HG02970 (cell line): ENCODE data around the gene ACVR1.
"Not testable (repeated sequence)": the region's sequence is repeated elsewhere in the genome, so short reads cannot be mapped to it uniquely, and the experiment has no call there.

Experiments used
- ATAC-seq: cut with Tn5 transposase; IDR thresholded peaks from one replicate; pipeline ENCODE4 v1.9.1; 2021; ENCODE audit warnings: mild to moderate bottlenecking, moderate library complexity, moderate number of reproducible peaks; ENCODE audit not compliant: unreplicated experiment, low FRiP score

ACVR1 gene

GRCh38 chr2:157771234-157771633 is 104.9 kb downstream of the ACVR1 start:
- ATAC-seq: no peak

- no peak for ATAC-seq
Measured at GRCh38 chr2:157769856-157770255, 106.3 kb downstream of the ACVR1 start.

DNA sequence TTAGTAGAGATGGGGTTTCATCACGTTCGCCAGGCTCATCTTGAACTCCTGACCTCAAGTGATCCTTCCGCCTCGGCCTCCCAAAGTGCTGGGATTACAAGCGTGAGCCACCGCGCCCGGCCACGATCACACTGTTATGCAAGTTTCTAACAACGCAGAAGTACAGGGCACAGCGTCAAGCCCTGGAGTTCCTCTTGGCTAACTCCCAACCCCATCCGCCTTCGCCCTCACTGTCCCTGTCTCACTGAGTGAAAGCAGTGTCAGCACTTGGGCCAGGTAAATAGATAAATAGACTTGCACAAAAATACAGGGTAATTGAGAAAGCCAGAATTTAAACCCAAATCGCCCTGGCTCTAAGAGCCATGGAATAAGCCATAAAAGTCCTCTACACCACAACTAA is 111.7 kb downstream of the ACVR1 start:
- no peak for ATAC-seq

- no peak for ATAC-seq
Measured at GRCh38 chr2:157761520-157761919, 114.6 kb downstream of the ACVR1 start.

- no peak for ATAC-seq
Measured at GRCh38 chr2:157760949-157761348, 115.2 kb downstream of the ACVR1 start.

GRCh38 chr2:157759855-157760254 is 116.3 kb downstream of the ACVR1 start:
- ATAC-seq: no peak

DNA sequence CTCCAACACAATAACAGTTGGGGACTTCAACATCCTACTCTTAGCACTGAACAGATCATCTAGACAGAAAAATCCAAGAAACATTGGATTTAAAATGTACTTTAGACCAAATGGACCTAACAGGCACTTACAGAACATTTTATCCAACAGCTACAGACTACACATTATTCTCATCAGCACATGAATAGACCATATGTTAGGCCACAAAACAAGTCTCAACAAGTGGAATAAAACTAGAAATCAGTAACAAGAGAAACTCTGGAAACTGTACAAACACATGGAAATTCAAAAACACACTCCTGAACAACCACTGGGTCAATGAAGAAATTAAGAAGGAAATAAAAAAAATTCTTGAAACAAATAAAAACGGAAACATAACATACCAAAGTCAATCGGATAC is 117.5 kb downstream of the ACVR1 start:
- ATAC-seq: no peak

DNA sequence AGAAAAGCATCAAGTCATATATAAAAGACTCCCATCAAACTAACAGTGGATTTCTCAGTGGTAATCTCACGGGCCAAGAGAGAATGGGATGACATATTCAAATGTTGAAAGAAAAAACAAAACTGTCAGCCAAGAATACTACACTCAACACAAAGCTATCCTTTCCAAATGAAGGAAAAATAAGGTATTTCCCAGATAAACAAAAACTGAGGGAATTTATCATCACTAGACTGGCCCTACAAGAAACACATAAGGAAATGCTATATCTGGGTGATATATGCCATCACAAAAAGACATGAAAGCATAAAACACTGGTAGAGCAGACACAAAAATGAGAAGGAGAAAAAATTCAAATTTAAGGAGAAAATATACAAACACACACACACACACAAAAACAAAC is 118.6 kb downstream of the ACVR1 start:
- no peak for ATAC-seq

GRCh38 chr2:157756447-157756846 is 119.7 kb downstream of the ACVR1 start:
- not testable (repeated sequence) for ATAC-seq

DNA sequence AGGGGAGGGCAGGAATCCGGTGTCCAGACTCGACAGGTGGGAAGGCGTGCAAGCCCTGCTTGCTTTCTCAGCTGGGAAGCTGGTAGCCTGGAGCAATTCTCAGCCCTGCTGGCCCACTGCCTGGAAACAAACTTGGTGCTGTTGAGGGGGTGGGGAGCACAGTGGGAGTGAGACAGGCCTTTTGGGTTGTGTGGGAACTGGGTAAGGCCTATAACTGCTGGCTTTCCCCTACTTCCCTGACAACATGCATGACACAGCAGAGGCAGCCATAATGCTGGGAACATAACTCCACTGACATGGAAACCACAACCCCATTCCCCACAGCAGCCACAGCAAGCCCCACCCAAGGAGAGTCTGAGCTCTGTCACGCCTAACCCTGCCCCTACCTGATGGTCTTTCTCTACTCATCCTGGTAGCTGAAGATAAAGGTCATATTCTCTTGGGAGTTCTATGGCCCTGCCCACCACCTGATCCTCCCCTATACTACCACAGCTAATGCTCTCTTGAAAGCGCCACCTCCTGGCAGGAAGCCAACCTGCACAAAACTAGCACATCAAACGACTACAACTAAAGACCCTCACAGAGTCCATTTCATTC is 124.6 kb downstream of the ACVR1 start:
- peak; percentile 72 for ATAC-seq

- ATAC-seq: no peak
Measured at GRCh38 chr2:157749684-157750083, 126.4 kb downstream of the ACVR1 start.

GRCh38 chr2:157748371-157749142 is 127.6 kb downstream of the ACVR1 start:
- ATAC-seq: no peak

DNA sequence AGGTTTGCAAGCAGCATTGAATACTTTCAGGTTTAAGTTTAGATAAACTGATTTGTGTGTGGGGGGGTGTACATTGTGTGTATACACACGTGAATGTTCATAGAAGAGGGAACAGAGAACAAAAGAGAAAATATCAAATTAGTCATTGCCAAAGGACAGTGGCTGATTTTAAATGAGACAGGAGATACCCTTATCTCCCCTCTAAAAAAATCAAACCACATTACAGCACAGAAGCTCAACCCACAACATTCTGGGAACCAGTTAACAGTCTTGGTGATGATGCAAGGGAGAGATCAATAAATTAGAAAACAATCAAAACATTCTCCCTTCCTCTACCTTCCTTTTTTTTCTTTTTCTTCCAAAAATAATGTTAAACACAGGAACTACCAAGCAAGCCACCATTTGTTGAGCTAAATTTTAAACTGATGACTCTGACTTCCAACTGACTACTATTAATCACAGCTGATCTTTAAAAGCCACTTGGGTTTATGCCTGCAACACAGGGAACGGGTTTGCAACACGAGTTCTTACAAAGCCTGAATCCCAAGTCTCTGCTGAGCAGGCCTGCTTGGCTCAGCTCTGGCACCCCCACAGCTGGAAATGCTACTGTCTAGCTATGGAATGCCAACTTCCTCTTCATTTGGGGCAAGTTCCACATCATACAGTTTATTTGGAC is 128.3 kb downstream of the ACVR1 start:
- no peak for ATAC-seq

DNA sequence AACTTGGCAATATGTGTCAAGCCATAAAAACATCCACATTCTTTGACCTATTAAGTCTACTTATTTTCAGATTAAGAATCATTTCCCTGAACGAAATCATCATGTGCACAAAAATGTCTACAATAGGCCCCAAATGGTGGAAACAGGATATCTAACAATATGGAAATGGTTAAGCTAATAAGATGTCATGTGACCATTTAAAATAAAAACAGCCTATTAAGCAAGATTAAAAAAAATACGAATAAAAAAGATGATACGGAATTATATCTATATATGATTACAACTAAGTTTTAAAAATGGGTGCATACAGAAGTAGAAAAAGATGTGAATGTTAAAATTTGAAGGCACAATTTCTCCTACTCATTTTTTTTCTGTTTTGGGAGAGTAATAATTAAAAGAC is 128.8 kb downstream of the ACVR1 start:
- ATAC-seq: no peak

- no peak for ATAC-seq
Measured at GRCh38 chr2:157746234-157746950, 129.7 kb downstream of the ACVR1 start.

GRCh38 chr2:157744571-157745076 is 131.5 kb downstream of the ACVR1 start:
- no peak for ATAC-seq

DNA sequence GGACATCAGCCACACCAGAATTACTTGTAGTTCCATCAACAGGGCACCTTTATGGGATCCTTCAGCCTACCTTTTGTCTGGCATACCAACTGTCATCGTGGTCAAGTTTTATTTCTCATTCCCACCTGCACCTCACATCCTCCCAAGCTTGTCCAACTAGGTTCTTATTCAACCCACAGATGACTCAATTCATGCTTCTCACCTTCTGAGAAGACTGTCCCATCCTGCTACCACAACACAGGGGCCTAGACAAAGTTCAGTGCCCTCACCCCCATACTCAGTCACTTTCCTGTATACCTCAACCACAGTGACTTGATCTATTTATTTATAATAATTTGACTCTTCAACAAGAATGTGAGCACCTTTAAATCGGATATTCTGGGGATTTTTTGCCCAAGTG is 133.1 kb downstream of the ACVR1 start:
- ATAC-seq: no peak

- no peak for ATAC-seq
Measured at GRCh38 chr2:157741819-157742484, 134.2 kb downstream of the ACVR1 start.

- ATAC-seq: no peak
Measured at GRCh38 chr2:157737656-157738055, 138.5 kb downstream of the ACVR1 start.

DNA sequence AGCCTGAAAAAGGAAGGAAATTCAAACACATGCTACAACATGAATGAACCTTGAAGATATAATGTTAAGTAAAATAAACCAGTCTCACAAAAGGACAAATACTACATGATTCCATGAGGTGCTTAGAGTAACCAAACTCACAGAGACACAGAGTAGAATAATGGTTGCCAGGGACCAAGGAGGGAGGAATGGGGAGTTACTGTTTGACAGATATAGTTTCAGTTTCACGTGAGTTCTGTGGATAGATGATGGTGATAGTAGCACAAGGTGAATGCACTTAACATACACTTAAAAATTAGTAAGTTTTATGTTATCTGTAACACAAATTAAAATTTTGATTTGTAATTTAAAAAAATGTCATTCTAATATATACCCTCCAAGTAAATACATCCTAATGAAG is 140.6 kb downstream of the ACVR1 start:
- peak; percentile 65 for ATAC-seq
